GM18498 (cell line): Measurements from ENCODE around the gene SLC35B1.
"Not testable (repeated sequence)": the region's sequence is repeated elsewhere in the genome, so short reads cannot be mapped to it uniquely, and the experiment has no call there.

ENCODE experiments used
- ATAC-seq: cut with Tn5 transposase; IDR thresholded peaks from one replicate; pipeline ENCODE4 v1.9.1; 2021; ENCODE audit warnings: mild to moderate bottlenecking, moderate library complexity; ENCODE audit not compliant: unreplicated experiment

Gene SLC35B1

GRCh38 chr17:49673679-49674078, 34.1 kb downstream of the SLC35B1 start:
- not testable (repeated sequence) for ATAC-seq

- no peak for ATAC-seq
These were observed 37.1 kb downstream of the SLC35B1 start for GRCh38 chr17:49670641-49671040.

- ATAC-seq = no peak
These were observed 37.8 kb downstream of the SLC35B1 start for GRCh38 chr17:49670002-49670401.

- ATAC-seq = no peak
These were observed 39.9 kb downstream of the SLC35B1 start for GRCh38 chr17:49667854-49668253.

- ATAC-seq = no peak
These were observed 43.0 kb downstream of the SLC35B1 start for GRCh38 chr17:49664706-49665211.

- no peak for ATAC-seq
These were observed 47.9 kb downstream of the SLC35B1 start for GRCh38 chr17:49659661-49660382.

GRCh38 chr17:49656247-49656646, 51.5 kb downstream of the SLC35B1 start:
- no peak for ATAC-seq
